NCI-H146 treated with DMSO at 0.1 percent for 48 hours (cell line): ENCODE data around the gene IMMP2L.

Experiments used
- DNase-seq: peaks from one replicate; lab custom pipeline; 2025; ENCODE audit not compliant: unreplicated experiment; lab: John Stamatoyannopoulos, UW

Gene IMMP2L

DNA sequence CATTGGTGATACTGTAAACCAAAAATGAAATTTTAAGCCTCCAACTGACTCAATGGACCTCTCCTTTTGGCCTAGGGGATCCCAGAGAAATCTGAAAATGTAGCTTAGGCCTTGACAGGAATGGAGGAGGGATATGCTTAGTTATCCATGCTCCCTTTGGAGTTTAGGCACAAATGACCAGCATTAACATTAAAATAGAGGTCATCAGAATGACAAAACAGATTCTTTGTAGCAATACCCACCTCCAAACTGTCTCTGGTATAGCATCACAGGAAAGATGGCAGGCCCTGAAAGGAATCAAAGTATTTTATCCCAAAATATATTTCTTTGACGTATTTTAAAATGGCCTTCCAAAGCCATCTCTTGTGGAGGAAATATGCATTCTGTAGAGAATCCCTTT, 510.5 kb downstream of the IMMP2L start:
- DNase-seq: no peak

DNA sequence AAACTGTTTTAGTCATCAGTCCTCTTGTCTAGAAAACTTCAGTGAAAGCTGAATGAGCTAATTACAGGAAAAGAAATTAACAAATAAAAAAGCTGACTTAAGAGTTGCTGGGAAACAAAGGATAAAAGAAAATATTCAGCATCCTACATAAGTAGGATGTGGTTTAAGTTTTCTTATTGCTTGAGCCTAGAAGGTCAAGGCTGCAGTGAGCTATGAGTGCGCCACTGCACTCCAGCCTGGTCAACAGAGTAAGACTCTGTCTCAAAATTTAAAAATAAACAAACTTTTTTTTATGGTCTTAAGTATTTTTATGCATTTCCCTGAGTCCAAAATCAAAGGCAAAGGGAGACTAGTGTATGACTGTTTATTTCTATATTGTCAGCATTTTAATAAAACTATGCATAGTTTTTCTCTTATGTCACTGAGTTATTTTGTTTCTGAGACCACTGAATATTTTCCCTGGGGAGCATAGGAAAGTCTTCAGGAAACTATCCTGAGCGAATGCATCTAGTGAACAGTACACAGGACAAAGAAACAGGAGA, 511.3 kb downstream of the IMMP2L start:
- DNase-seq: no peak

DNA sequence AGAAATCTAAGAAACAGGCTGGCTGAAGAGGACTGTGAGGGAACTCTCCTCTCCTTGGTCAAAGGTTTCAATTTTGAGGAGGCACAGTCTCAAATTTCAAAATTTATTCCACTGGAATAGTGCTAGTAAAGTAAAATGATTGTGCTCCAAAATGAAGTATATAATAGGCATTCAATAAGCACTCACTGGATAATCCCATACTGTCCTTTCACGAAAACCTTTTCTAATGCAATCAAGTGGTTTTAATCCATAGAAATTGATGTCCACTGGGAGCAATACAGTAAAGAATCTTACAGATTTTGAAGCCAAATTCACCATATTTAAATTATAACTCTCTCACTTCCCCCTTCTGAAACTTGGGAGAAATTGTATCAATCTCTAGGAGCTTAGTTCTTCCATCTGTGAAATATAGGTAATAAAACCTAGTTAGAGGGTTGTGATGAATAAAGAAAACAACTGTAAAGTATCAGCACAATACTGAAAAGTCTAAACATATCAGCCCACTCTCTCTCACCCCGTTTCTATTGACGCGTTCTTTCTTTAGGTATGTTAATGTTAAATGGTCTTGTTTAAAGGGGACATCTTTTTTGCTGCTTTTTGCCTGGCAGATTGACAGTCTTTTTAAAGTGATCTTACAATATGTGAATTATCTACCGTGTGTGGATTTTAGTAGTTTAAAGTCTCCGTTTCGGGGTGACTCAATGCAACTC, 512.2 kb downstream of the IMMP2L start:
- no peak for DNase-seq

DNA sequence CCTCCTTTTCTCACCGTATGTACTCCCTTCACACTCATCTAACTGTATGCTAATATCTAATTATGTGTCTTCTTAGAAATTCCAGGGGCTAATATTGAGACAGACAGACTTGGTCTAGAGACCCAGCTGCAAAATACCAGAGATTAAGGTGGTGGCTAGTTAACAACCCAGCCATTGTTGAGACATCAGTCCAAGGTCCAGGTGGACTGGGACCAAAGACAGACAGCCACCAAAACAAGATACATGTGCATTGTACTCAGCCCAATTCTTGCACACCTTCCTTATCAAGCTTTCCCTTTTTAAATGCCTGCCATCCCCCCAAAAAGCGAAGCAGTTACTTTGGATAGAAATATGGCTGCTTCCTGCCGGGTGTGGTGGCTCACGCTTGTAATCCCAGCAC, 514.7 kb downstream of the IMMP2L start:
- no peak for DNase-seq

DNA sequence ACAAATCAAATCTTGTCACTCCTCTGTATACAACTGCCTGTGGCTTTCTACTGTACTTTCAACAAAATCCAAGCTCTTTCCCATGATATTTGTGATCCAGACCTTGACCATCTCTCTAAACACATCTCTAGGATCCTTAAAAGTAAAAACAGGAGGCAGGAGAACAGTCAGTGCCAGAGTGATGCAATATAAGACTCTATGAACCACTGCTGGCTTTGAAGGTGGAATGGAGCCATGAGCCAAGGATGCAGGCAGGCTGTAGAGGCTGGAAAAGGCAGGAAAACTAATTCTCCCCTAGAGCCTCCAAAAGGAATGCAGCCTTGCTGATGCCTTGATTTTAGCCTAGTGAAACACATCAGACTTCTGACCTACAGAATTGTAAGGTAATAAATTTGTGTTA, 516.8 kb downstream of the IMMP2L start:
- DNase-seq: no peak

DNA sequence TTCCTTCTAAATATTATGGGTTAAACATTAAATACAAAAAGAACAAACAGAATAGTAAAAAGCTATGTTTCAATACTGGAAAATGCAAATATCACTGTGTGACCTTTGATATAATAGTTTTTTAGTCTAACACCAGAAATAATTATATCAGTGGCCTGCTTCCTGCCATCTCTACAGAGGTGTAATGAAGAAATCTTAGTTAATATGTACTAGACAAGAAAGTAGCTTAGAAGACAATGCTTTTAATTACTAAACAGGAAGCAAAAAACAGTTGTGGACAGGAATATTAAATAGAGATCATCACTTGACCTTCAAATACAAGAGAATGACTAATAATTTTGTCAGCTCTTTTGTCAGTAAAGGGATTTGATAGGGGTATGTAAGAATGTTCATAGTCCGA, 518.7 kb downstream of the IMMP2L start:
- DNase-seq: no peak

DNA sequence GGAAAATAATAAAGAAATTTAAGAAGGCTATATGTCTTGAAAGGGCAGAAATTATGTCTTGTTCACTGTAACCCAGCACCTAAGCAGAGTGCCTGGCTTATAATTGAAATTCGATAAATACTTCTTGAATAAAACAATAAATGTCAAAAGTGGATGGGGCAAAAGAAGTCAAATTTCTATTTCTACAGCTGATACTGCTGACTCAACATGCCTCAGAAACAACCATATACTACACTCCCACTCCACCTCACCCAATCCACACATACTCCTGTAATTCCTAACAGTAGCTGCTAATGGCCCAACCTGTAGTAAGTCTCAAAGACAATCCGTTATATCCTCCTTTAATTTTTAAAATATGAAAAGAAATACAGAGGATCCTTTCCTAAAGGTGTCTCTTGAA, 519.5 kb downstream of the IMMP2L start:
- DNase-seq: no peak

DNA sequence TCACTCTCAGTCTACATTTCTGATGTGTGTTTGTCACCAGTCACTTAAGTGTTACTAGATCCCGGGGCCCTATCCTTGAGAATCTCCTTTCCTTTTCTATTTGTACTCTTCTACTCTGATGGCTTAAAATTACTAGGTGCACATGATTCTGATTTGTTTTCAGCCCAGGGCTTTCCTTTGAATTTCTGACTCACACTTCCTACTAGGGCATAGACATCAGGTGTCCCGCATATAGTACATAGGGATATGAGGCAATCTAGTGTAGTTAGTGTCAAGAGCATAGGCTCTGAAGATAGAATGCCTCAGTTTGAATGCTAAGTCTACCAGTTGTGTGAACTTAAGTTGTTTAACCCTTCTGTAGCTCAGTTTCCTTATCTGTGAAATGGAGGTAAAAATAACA, 520.7 kb downstream of the IMMP2L start:
- no peak for DNase-seq

DNA sequence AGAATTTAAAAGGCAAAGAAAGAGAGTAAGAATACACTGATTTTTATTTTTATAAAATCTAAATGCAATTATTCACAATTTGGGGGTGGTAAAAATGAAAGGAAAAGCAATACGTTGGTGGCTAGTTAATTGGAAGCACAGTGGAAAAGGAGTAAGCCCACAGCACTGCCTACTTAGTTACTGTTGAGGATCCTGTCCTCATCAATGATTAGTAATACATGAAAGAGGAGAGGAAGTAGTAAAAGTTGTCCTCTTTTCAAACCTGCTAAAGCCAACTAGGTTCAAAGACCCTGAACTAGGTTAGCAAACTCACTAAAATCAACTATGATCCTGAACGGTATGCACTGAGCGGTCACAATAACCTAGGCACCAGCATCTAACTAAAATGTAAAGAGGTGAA, 524.1 kb downstream of the IMMP2L start:
- DNase-seq: no peak

DNA sequence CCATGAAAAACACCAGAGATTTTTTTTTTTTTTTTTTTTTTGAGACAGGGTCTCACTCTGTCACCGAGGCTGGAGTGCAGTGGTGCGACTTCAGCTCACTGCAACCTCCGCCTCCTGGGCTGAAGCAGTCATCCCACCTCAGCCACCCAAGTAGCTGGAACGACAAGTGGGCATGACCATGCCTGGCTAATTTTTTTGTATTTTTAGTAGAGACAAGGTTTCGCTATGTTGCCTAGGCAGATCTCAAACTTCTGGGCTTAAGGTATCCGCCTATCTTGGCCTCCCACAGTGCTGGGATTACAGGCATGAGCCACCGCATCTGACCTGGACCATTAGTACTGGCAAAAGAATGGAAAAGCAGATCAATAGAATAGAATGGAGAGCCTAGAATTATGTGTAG, 530.4 kb downstream of the IMMP2L start:
- no peak for DNase-seq

DNA sequence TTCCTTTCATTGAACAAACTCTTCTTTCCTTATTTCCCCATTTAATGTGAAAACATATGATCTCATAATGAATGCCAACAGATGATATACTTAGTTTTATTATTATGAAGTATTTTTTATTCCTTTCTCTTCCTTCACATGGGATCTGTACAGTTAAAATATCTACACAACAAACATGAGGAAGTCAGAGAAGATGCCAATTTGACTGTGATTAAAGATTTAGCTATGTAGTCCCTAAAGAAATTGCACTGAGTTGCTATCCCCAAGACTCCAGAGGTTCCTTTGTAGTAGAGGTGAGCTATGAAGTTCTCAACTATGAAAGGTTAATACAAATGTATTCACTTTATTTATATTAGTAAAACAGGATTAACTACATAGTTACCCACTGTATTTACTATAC, 532.0 kb downstream of the IMMP2L start:
- DNase-seq: no peak

DNA sequence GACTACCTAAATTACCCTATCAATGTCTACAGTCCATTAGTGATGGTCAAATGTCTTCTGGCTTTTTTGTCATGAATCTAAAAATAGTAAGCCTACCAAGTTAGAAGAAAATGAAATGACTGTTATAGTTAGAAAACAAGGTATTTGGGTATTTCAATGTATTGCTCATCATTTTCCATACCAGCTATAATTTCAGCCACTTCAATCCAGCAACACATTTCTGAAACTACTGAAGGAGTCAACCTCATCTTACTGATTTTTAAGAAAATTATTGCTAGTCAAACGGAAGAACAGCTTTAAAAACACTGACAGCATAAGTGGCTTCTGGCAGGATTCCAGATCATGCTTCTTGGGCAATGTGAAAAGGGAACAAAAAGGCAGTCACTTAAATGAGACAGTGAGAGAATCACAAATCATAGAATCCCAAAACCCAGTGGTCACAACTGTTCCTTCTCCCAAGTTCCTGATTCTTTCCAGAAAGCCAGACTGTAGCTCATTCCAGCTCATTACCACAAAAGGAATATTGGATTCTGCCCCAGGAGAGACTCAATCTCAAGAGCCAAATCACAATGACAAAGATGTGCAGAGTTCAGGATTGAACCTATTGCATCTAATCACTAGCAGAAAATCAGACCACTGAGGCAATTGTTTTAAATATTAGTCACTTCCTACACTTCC, 532.6 kb downstream of the IMMP2L start:
- DNase-seq: no peak

DNA sequence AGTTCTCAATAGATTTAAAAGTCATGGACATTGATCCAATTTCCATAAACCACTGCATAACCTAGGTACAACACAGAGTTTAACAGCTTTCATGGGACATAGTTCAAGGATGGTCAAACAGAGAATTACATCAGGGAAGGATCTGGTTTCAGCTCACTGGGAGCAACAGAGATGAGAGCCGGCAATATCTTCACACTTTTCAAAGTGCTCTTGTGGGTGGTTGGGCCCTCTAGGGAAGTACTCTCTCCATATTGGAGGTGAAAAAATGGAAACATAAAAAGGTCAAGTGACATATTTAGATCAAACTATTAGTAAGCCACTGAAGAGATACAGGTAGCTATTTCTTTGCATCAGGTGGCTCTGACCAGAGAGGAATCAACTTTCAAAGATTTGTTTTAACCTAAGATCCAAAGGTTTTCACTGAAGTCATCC, 533.1 kb downstream of the IMMP2L start:
- DNase-seq: no peak

DNA sequence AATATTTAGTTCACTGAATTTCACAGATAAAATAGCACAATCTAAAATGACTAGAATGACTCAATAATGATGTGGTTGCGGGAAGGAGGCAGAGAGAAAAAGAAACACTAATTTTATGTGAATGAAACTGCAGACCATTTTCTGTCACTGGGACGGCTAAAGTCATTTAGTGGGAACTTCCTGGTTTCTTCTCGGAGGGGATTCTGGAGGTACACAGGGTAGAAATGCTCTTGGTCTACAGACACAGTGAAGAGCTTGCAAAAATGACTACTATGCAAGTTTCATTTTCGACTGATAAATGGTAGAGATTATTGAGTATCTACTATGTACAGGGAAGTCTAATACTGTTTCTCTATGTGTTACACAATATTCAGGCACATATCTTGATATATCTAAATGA, 534.9 kb downstream of the IMMP2L start:
- no peak for DNase-seq

DNA sequence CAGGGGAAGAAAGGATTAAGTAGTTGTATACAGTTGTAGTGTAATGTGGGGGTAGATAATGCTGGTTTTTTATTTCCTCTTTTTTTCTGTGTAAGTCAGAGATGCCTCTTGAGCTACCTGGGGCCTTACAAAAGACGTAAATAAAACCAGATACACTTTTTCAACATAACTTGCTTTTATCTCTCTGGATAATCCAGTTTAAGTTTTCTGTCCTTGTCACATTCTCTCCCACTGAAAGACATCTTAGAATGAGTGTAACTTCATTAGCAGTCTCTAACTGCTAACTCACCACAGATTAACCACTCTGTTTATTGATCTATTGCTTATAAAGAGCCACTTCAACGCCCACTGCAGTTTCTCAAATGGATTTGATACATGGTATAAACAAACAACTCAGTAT, 535.5 kb downstream of the IMMP2L start:
- DNase-seq: no peak

DNA sequence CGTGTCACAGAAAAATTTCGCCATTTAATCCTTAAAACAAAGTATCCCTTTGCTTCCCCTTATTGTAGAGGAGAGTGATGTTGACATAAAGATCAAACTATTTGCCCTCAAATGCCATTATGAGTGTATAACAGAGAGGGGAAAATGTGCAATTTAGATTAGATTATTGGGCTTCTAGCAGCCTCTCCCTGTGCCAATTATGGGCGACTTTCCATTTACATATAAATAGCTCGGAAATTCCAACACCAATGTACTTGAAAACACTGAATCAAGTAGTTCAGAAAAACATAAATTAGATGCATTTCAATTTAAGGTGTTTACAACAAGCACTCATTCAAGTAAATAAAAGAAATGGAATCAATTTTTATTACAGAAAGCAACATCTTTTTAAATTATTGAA, 535.9 kb downstream of the IMMP2L start:
- peak; percentile 40 for DNase-seq

DNA sequence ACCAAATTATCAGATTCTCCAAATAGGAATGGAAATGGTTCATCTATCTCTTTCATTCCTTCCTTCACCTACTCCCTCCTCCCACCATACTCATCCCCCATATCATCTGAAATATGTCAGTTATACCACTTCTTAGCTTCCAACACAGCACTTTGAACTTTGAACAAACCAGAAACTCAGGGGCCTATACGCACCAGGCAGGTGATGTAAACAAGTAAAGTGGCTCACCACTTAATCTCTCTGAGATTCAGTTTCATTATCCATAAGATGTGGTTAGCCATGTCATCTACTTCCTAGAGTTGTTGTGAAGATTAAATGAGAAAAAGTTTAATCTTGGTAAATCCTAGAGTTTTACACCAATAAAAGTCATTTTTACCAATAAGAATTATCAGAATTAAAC, 537.3 kb downstream of the IMMP2L start:
- no peak for DNase-seq

DNA sequence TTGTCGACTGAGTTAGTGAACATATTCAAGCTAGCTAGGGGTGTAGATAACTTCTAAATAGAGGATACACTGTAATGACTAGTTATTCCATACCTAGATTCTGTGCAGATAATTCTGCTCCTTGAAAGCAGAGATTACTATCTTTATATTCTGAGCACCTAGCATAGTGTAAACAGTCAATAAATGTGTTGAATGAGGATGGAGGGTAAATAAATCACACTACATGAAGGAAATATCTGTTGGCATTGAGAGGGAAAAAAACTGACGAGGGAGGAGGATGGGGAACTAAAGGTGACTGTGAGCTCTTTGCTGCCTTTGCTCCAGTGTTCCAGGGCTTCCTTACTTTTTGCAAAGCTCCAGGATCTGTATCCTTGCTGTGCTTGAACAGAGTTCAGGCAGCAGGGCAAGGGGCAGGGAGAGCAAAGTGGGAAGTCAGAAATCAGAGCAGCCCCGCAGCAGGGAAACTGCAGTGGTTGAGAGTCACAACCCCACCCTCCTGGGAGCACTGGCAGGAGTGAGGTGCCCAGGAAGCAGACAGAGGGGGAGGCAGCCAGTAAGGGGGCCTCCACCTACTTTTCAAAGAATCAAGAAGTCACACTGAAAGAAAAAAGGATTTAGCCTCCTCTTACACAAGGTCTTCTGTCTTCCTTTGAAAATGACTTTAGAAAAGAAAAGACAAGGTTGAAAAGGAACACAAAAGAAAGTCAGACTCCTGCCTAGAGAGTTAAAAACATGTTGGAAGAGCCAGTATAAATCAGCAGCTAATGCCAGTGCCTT, 543.1 kb downstream of the IMMP2L start:
- DNase-seq: no peak

DNA sequence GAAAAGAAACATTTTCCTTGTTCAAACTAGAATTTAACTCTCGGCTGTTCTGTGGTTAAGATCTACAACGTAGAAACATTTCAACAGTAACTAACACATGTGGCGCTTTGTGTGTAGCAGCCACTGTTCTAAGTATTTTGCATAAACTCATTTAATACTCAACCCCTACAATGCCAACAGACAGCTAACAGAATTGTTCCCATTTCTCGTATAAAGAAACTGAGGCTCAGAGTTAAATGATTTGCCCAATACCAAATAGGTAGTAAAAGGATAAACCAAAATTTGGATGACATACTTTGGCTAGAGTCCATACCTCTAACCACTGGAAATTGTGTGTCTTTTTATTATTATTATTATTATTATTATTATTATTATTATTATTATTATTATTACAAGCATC, 543.8 kb downstream of the IMMP2L start:
- DNase-seq: no peak

DNA sequence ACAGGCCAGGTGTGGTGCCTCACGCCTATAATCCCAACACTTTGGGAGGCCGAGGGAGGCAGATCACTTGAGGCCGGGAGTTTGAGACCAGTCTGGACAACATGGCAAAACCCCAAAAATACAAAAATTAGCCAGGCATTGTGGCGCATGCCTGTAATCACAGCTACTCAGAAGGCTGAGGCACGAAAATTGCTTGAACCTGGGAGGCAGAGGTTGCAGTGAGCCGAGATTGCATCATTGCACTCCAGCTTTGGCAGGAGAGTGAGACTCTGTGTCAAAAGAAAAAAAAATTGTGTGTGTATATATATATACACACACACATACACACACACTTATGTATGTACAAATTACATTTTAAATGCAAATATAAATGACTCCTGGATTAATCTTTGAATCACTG, 548.2 kb downstream of the IMMP2L start:
- DNase-seq: no peak

DNA sequence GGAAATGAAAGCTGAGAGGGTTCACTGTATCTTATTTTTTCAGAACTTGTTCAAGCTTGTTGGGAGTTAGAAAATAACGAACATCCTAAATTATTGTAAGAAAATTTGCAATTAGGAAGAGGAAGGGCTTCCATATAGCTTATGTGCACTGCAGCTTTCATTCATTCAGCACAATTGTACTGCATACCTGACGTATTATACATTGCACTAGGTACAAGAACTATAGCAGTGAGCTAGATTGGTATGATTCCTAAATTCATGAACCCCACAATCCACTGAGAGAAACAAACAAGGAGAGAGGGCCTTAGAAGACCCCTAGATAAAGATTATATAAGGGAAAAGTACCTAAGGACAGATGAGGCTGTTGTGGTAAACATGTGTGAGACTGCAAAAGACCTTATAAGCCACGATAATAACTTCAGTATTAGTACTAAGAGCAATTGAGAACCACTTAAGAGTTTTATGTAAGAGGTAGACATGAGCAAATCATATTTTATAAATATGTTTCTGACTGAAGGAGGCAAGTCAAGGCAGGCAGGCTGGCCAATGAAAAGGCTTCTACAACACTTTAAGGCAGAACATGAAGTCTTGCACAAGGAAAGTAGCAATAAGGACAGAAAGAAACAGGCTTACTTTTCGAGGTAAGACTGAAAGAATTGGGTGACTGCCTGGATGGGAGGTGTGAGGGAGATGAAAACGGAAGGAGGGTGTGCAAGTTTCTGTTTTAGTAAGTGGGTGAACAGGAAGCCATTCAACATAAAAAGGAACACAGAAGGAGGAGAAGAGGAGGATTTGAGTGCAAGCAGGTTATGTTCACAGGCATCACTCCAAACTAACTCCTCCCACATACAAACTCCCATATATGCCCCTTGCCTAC, 549.3 kb downstream of the IMMP2L start:
- DNase-seq: no peak
